ACC112 (cell line): ENCODE measurements around the gene POLDIP2.
A peak's percentile ranks its signal among the peaks of the same experiment; 100 is the strongest.

Source experiments
- H2AFZ ChIP-seq: fragments of 200-600 bp; sonication (generic); one replicate; pipeline ENCODE4 v1.6.0; 2017; ENCODE audit warnings: antibody characterized with exemption, low read length; ENCODE audit not compliant: unreplicated experiment
- H3K27ac ChIP-seq: fragments of 200-600 bp; sonication (generic); 2 replicates; pipeline ENCODE4 v1.5.1; 2014; ENCODE audit warnings: low read depth, mild to moderate bottlenecking, antibody characterized with exemption, low read length, moderate library complexity
- H3K27me3 ChIP-seq: fragments of 200-600 bp; sonication (generic); 2 replicates; pipeline ENCODE4 v1.6.1; 2014; ENCODE audit warnings: mild to moderate bottlenecking, antibody characterized with exemption, low read length, moderate library complexity, mixed read lengths; ENCODE audit not compliant: insufficient read depth
- H3K36me3 ChIP-seq: fragments of 200-600 bp; sonication (generic); 2 replicates; pipeline ENCODE4 v1.6.1; 2016; ENCODE audit warnings: mild to moderate bottlenecking, antibody characterized with exemption, low read length, moderate library complexity, mixed read lengths; ENCODE audit not compliant: insufficient read depth
- H3K4me1 ChIP-seq: fragments of 200-600 bp; sonication (generic); one replicate; pipeline ENCODE4 v1.6.1; 2016; ENCODE audit warnings: low read length, mixed read lengths; ENCODE audit not compliant: insufficient read depth, unreplicated experiment, control insufficient read depth
- H3K4me3 ChIP-seq: fragments of 200-600 bp; sonication (generic); 2 replicates; pipeline ENCODE4 v1.5.1; 2014; ENCODE audit warnings: mild to moderate bottlenecking, low read depth, low read length
- H3K79me2 ChIP-seq: fragments of 200-600 bp; sonication (generic); one replicate; pipeline ENCODE4 v1.6.0; 2016; ENCODE audit warnings: low read length; ENCODE audit not compliant: control insufficient read depth, unreplicated experiment, insufficient read depth

POLDIP2 gene

GRCh38 chr17:28357061-28357900 is at the start of gene POLDIP2:
POLDIP2 (minus strand) TSS chr17:28357527; CDS start chr17:28357448, 79 bp downstream.
- Histone ChIP-seq H3K4me3 (peak within 1 kb of the TSS; percentile 93), H3K79me2 (peaks cover 32% of the 10 kb centered on the region), H2AFZ (peak within 1 kb of the TSS; percentile 88), H3K4me1 (peaks cover 17% of the 10 kb centered on the region), H3K27ac (peak within 1 kb of the TSS; percentile 44; the same call in 1 of the 2 replicates), H3K27me3 (no peaks in the 10 kb centered on the region), H3K36me3 (peaks cover 22% of the 10 kb centered on the region; the same call in 1 of the 2 replicates)

GRCh38 chr17:28406473-28406814 is 49.1 kb upstream of the POLDIP2 start:
- Histone ChIP-seq H3K79me2 (no peaks in the 10 kb centered on the region), H3K27ac (no peak overlapping the region), H3K36me3 (no peaks in the 10 kb centered on the region), H3K27me3 (no peaks in the 10 kb centered on the region), H3K4me1 (peaks cover 7% of the 10 kb centered on the region), H2AFZ (peak overlapping the region; percentile 33), H3K4me3 (peak overlapping the region; percentile 87)

- Histone ChIP-seq H2AFZ (peak within 1 kb of the TSS; percentile 90), H3K27me3 (no peaks in the 10 kb centered on the region), H3K27ac (no peak within 1 kb of the TSS), H3K36me3 (no peaks in the 10 kb centered on the region), H3K79me2 (no peaks in the 10 kb centered on the region), H3K4me3 (peak within 1 kb of the TSS; percentile 87), H3K4me1 (peaks cover 7% of the 10 kb centered on the region)
Observed at GRCh38 chr17:28405632-28406472, 48.5 kb upstream of the POLDIP2 start, which contains the start of gene SLC46A1. SLC46A1 (minus strand) TSS chr17:28406212; CDS start chr17:28406114, 98 bp downstream.

GRCh38 chr17:28404812-28405570 is 47.7 kb upstream of the POLDIP2 start:
- peaks cover 7% of the 10 kb centered on the region for H3K4me1 ChIP-seq
- H3K27me3 ChIP-seq = no peaks in the 10 kb centered on the region
- H3K79me2 ChIP-seq = no peaks in the 10 kb centered on the region
- peak overlapping the region; percentile 90 for H2AFZ ChIP-seq
- peak overlapping the region; percentile 87 for H3K4me3 ChIP-seq
- no peaks in the 10 kb centered on the region for H3K36me3 ChIP-seq
- H3K27ac ChIP-seq = no peak overlapping the region

GRCh38 chr17:28404461-28404811 is 47.1 kb upstream of the POLDIP2 start:
- Histone ChIP-seq H3K4me3 (peak overlapping the region; percentile 87; the same call in 1 of the 2 replicates), H3K4me1 (peaks cover 7% of the 10 kb centered on the region), H2AFZ (no peak overlapping the region), H3K27me3 (no peaks in the 10 kb centered on the region), H3K27ac (no peak overlapping the region), H3K79me2 (no peaks in the 10 kb centered on the region), H3K36me3 (no peaks in the 10 kb centered on the region)

GRCh38 chr17:28404007-28404406 is 46.7 kb upstream of the POLDIP2 start:
- H2AFZ ChIP-seq = no peak overlapping the region
- H3K4me1 ChIP-seq = peaks cover 9% of the 10 kb centered on the region
- no peaks in the 10 kb centered on the region for H3K27me3 ChIP-seq
- no peak overlapping the region for H3K27ac ChIP-seq
- no peak overlapping the region; the same call in 1 of the 2 replicates for H3K4me3 ChIP-seq
- H3K79me2 ChIP-seq = no peaks in the 10 kb centered on the region
- no peaks in the 10 kb centered on the region for H3K36me3 ChIP-seq

- Histone ChIP-seq H2AFZ (no peak overlapping the region), H3K36me3 (no peaks in the 10 kb centered on the region)
Observed at GRCh38 chr17:28402844-28403243, 45.5 kb upstream of the POLDIP2 start.

GRCh38 chr17:28402224-28402630 is 44.9 kb upstream of the POLDIP2 start:
- Histone ChIP-seq H3K79me2 (no peaks in the 10 kb centered on the region), H2AFZ (no peak overlapping the region), H3K4me1 (peaks cover 19% of the 10 kb centered on the region), H3K36me3 (no peaks in the 10 kb centered on the region), H3K27ac (no peak overlapping the region), H3K4me3 (no peak overlapping the region), H3K27me3 (no peaks in the 10 kb centered on the region)

More at GRCh38 chr17:28402844-28403243, 45.5 kb upstream of the POLDIP2 start:
- H3K27ac ChIP-seq = no peak overlapping the region
- H3K79me2 ChIP-seq = no peaks in the 10 kb centered on the region
- H3K27me3 ChIP-seq = no peaks in the 10 kb centered on the region
- H3K4me1 ChIP-seq = peaks cover 19% of the 10 kb centered on the region
- no peak overlapping the region for H3K4me3 ChIP-seq

GRCh38 chr17:28399808-28400207 is 42.5 kb upstream of the POLDIP2 start:
- H3K36me3 ChIP-seq = no peaks in the 10 kb centered on the region
- H3K4me1 ChIP-seq = peaks cover 16% of the 10 kb centered on the region
- no peak overlapping the region for H2AFZ ChIP-seq
- H3K79me2 ChIP-seq = no peaks in the 10 kb centered on the region
- no peak overlapping the region for H3K4me3 ChIP-seq
- no peaks in the 10 kb centered on the region for H3K27me3 ChIP-seq
- H3K27ac ChIP-seq = no peak overlapping the region

GRCh38 chr17:28398280-28398981 is 41.1 kb upstream of the POLDIP2 start:
- Histone ChIP-seq H2AFZ (no peak overlapping the region), H3K4me1 (peaks cover 19% of the 10 kb centered on the region), H3K27me3 (no peaks in the 10 kb centered on the region), H3K79me2 (no peaks in the 10 kb centered on the region), H3K4me3 (no peak overlapping the region), H3K36me3 (no peaks in the 10 kb centered on the region), H3K27ac (no peak overlapping the region)
